ENCODE measurements around the gene CFD.

DNA sequence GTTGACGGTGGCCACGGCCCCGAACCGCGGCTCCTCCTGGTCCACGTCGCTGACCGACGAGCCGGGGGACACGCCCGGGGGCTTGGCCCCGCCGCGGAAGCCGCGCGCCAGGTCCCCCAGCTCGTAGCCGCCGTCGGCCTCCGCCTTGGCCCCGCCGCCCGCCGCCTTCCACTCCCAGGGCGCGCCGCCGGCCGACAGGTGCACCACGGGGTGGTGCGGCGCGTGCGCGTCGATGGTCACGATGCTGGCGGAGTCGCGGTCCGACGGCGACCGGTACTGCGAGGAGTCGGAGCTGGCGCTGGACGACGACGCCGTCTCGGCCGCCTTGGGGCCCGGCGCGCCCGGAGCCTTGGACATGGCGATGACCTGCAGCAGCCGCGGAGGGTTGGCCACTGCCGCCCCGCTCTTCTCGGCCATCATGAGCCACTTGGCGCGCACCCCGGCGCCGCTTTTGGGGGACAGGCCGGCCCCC, 46.7 kb upstream of the CFD start:
- TF ChIP-seq CTCF (IDR thresholded peaks at IDR 0.05; ENCODE audit: poor library complexity, severe bottlenecking) (no peak), REST (IDR thresholded peaks at IDR 0.05; ENCODE audit: borderline replicate concordance) (no peak), POLR2AphosphoS5 (IDR thresholded peaks at IDR 0.05) (peak; percentile 16), EZH2 (IDR thresholded peaks at IDR 0.05; ENCODE audit: borderline replicate concordance, insufficient read depth, low read length, poor library complexity, severe bottlenecking) (no peak), RAD21 (conservative IDR thresholded peaks at IDR 0.05) (no peak), TAF1 (IDR thresholded peaks at IDR 0.05; ENCODE audit: low read depth) (no peak), EP300 (conservative IDR thresholded peaks at IDR 0.05; ENCODE audit: poor library complexity, severe bottlenecking) (no peak)
